NCI-H2107 (cell line): ENCODE results near the gene DEPDC4.
A peak's percentile ranks its signal among the peaks of the same experiment; 100 is the strongest.
"Not testable (repeated sequence)": the region's sequence is repeated elsewhere in the genome, so short reads cannot be mapped to it uniquely, and the experiment has no call there.

Source experiments
- DNase-seq: peaks from one replicate; lab custom pipeline; 2025; lab: John Stamatoyannopoulos, UW

The DEPDC4 gene

DNA sequence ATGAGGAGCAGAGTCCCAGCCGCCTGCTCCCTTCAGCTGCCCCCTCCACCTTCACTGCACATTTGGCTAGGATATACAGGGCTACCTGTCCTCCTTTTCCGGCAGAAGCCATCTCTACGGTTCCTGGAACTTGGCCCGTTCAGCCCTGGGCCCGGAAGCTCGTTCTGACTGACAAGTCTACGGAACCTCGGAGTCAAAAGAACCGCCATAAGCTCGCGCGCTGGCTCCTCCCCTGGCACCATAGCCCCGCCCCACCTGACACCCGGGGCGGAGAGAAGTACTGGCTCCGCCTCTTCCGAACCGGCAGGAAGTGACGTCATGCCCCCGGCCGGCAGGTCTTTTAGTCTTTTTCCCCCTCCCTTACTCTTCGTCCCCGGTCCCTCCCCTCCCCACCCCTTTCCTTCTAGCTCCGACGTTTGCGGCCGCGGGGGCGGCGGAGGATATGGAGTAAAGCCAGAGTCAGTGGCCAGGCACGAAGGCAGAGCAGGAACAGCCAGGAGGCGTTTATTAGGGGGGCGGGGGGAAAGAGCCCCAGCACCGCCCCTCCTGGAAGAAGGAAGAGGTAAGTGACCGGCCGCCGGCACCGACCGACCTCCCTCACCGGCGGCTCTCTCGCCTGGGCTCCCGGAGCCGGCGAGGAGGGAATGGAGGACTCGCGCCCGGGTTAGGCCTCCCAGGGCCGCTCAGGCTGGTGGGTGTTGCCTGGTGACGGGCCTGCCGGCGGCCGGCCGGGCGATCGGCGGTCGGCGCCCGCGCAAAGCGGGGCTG lies at the start of gene DEPDC4, which contains the start of gene SCYL2:
Gene DEPDC4, minus strand, starts transcription at position 245 of the 768 bp plus-strand sequence. Its CDS starts 3 bp downstream, at position 242.
Gene SCYL2, plus strand, starts transcription at position 343 of the 768 bp plus-strand sequence. CDS start 15,794 bp downstream, outside the sequence.
- peak; percentile 90 for DNase-seq

DNA sequence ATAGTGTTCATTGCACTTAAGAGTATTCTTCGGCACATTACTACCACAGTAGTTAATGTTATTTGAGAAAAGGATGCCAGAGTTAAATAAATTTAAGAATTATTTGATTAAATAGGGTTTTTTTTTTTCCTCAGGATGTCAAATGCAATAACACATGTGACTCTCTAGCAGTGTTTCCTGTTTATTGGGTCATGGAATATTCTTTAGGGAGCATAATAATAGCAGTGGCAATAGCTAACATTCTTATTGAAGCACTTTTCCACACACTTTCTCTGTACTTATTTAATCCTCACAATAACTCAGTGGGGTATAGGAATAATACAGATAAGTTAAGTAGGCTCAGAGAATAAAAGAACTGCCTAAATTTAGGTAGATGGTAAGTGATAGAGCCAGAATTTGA lies 44.4 kb upstream of the DEPDC4 start:
- no peak for DNase-seq

DNA sequence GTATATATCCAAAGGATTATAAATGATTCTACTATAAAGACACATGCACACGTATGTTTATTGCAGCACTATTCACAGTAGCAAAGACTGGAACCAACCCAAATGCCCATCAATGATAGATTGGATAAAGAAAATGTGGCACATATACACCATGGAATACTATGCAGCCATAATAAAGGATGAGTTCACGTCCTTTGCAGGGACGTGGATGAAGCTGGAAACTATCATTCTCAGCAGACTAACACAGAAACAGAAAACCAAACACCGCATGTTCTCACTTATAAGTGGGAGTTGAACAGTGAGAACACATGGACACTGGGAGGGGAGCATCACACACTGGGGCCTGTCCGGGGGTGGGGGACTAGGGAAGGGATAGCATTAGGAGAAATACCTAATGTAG lies 41.3 kb upstream of the DEPDC4 start:
- not testable (repeated sequence) for DNase-seq

DNA sequence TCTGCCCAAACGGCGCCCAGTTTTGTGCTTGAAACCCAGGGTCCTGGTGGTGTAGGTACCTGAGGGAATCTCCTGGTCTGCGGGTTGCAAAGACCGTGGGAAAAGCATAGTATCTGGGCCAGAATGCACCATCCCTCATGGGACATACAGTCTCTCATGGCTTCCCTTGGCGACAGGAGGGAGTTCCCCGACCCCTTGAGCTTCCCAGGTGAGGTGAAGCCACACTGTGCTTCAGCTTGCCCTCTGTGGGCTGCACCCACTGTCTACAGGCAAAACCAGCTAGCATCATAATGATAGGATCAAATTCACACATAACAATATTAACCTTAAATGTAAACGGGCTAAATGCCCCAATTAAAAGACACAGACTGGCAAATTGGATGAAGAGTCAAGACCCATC lies 37.5 kb upstream of the DEPDC4 start:
- DNase-seq = not testable (repeated sequence)

DNA sequence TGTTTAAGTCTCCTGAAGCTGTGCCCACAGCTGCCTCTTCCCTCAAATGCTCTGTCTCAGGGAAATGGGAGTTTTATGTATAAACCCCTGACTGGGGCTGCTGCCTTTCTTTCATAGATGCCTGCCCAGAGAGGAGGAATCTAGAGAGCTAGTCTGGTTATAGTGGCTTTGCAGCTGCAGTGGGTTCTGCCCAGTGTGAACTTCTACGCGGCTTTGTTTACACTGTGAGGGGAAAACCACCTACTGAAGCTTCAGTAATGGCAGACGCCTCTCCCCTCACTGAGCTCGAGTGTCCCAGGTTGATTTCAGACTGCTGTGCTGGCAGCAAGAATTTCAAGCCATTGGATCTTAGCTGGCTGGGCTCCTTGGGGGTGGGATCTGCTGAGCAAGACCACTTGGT lies 37.0 kb upstream of the DEPDC4 start:
- DNase-seq = no peak

DNA sequence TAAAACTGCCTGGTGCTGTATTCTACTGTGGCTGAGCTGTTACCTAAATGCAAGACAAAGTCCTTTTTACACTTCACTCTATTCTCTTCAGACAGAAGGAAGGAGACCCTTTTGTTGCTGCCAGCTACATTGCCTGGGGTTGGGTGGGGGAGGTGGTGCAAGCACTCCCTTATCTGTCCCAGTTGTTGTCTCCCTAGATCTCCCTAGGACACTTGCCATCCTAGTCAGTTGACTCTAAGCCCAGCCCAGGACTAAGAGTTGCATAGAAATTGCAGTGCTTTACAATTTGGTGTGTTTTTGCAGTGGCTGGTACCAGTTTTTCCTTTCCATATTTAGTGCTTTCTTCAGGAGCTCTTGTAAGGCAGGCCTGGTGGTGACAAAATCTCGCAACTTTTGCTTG lies 35.2 kb upstream of the DEPDC4 start:
- DNase-seq = no peak

DNA sequence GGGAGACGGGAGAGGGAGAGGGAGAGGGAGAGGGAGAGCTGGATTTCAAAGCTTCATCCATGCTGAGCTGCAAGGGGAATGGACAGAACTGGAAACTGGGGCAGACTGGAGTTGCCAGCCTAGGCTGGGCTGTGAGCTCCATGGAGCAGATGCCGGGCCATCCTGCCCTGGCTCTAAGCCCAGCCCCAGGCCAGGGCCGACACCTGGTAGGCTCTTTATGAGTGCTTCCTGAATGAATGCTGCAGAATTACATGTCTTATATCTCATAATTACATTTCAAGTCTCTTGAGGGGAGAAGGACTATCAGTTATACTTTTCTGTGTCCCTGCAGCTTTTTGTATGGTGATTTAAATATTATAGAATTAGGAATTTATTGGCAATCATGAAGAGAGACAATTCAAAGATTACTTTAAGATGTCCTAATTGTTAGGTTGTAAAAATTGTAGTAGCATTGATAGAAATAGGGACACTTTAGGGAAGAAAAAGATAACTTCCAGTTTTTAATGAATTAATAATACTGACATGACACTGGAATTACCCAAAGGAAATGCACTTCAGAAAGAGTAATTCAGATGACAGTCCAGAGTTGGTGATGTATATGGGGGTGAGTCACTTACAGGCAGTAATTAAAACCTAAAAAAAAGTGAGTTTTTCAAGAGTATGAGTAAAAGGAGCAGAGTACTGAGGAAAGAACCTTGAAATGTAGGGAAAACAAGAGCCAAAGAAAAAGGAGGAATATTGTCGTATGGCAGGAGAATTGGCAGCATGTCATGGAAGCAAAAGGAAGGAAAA lies 29.1 kb upstream of the DEPDC4 start:
- DNase-seq = no peak

DNA sequence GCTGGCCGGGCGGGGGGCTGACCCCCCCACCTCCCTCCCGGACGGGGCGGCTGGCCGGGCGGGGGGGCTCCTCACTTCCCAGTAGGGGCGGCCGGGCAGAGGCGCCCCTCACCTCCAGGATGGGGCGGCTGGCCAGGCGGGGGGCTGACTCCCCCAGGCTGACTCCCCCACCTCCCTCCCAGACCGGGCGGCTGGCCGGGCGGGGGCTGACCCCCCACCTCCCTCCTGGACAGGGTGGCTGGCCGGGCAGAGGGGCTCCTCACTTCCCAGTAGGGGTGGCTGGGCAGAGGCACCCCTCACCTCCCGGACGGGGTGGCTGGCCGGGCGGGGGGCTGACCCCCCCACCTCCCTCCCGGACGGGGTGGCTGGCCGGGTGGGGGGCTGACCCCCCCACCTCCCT lies 27.5 kb upstream of the DEPDC4 start:
- DNase-seq = not testable (repeated sequence)

DNA sequence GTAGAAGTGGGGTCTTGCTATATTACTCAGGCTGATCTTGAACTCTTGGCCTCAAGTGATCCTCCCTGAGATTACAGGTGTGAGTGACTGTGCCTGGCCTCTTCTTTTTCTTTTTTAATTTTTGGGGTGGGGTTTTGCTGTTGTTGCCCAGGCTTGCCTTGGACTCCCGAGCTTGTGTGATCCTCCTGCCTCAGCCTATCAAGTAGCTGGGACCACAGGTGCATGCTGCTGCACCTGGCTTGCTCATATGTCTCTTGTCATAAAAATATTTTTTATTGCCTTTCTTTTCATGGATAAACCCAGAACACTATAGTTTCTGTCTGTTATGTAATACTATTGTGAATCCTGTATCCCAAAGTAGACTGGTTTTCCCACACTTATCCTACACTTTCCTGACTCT lies 26.1 kb upstream of the DEPDC4 start:
- no peak for DNase-seq

DNA sequence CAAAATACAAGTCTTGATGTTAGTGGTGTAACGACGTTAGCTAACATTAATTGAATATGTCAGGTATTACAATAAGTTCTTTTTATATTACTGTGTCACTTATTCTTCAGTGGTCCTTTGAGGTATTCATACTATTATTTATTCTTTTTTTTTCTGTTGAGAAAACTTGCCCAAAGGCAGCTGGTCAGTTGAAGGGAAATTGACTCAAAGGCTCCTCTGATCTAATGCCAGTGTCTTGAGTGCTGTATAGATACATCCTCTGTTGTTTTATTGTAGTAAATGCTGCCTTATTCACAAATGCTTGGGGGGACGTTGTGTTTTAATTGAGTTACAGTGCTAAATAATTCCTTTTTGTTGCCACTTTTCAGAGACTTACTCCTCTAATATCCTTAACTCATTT lies 23.1 kb upstream of the DEPDC4 start:
- no peak for DNase-seq

DNA sequence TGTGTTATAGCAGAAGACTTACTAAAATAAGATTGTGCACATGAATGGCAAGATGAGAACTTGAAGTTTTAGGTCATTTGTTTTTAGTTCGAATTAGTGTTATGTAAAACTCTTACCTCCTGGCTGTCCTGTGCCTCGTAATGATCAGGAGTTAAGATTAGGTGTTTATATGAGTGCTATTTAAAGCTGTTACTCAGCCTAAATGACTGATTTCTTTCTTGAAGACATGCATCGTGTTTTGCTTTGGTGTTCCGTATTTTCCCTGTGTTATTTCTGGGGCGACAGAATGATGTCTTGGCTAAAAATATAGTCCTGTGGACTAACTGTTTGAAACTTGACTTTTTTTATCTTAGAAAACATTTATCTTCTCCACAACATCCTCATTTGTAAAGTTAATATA lies 22.2 kb upstream of the DEPDC4 start:
- DNase-seq = no peak

DNA sequence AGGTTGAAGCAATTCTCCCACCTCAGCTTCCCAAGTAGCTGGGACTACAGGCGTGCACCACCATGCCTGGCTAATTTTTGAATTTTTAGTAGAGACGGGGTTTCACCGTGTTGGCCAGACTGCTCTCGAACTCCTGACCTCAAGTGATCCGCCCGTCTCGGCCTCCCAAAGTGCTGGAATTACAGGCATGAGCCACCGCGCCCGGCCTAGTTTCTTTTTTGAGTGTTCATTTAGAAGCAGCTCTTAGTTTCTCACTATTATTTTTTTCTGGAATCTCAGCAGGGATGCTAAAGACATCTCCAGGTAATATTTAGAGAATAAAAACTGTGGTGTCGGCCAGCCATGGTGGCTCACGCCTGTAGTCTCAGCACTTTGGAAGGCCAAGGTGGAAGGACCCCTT lies 17.7 kb upstream of the DEPDC4 start:
- not testable (repeated sequence) for DNase-seq

DNA sequence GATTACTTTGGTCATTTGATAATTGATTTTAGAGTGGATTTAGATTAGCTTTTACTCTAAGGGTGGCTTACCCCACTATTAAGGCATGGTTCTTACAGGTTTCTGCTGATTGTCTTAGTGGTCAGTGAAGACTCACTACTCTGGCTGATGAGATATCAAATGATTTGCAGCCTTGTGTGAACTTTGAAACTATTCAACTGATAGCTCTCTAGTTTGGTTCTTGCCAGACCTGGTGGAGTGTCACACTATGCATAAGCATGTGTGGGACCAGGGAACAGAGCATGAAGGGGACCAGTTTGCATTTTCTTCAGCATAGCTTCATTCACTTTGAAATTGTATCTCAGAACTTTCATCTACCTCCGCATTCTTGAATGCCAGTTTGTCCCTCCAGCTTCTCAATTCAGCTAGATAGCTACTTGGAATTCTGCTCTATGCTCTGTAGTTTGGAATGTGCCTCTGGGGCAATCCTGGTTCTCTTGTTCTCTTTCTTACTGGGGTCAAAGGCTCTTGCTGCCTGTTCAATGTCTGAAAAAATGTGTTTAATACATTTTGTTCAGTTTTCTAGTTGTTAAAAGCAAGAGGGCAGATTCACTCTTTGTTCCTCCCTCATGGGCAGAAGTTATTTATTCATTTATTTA lies 12.8 kb upstream of the DEPDC4 start:
- no peak for DNase-seq

DNA sequence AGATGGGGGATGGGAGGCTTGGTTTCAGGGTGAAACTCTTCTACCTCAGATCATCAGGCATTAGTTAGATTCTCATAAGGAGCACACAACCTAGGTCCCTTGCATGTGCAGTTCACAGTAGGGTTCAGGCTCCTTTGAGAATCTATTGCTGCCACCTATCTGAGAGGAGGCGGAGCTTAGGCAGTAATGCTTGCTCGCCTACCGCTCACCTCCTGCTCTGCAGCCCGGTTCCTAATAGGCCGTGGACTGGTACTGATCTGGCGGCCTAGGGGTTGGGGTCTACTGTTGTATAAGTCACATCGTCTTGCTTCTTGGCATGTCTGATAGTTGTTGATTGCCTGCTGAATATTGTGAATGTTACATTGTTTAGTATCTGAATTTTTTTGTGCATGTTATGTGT lies 12.3 kb upstream of the DEPDC4 start:
- DNase-seq = no peak

DNA sequence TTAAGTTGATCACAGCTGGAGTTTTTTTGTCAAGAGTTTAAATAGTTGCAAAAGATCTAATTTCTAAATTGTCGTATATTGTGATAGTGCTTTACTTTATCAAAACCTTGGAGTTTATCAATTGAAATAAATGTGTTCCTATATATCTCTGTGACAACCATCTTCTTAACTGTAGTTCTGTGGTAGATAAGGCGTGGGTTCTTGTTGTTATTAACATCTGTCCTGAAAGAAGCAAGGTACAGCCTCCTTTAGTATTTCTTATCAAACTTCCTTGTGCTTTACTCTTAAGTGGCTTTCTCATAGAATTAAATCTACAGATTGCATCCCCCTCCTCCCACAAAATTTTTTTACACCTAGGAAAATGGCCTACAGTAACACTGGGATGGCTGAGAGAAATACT lies 7.4 kb upstream of the DEPDC4 start:
- DNase-seq = no peak

DNA sequence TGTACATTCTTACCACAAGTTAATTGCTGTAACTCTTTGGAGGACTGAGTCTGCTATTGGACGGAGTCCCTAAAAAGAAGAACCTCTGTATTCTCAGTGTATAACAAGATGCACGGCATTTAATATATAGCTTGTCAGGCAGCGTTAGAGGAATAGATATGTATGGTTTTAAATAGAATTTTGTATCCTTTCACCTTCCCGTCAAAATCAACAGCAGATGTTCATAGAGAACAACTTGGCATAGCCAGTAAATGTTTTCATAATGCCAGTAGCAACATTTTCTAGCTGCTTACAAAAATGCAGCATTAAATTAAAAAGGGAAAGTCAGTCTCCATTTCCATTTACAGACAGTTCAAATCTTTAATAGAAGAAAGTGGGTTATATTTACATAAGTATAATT lies 6.9 kb upstream of the DEPDC4 start:
- no peak for DNase-seq

DNA sequence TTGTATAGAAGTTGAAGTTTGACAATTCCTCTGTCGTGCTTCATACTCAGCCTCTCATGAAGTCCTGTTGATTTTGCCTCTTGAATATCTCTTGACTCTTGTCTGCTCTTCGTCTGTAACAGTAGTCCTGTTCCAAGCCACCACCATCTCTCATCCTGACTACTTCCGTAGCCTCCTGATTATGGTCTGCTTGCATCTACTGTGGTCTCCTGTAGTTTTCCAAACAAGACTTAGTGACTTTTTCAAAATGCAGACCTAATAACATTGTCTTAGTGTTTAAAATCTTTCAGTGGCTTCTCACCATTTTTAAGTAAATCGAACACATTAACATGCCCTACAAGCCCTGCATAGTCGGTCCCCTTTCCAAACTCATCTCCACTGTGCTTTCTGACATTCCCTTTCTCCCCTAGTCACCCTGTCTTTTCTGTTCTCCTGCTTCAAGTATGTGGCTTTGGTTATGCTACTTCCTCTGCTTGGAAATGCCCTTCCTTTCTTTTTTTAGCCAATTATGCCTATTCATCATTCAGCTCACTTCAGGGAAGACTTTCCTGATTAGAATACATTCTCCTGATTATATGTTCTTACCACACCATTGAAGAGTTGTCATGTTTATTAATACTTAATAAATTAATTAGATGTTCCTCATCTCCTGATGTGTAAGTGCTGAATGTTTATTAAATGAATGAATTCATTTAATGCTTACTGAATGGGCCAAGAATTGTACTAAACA lies 2.1 kb upstream of the DEPDC4 start:
- no peak for DNase-seq

DNA sequence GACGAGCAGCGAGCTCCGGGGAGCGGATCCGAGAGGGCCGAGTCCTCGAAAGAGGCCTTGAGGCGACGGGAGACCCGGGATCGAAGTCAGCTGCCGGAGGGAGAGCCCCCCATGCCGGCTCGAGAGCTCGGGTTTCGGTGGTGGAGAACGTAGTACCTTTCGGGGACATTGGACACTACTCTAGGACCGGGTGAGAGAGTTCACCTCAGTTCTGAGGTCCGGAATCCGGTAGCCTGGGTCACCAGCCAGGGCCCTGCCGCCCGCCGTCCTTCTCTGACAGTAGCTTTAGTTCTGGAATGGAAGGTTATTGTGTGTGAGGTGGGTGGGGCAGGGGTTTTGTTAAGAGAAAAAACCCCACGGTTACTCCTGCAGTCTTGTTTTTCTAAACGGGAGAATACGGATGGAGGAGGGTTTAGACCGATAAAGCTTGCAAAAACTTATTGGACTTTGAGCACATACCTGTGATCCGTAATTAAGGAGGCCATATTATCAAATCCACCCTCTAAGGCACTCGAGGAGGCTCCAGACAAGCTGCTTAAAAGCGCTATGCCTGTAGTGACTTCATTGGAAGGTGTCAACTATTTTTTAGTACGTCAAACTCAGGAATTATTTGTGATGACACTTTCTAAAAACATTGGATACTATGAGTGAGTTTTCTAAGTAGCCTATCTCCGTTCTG lies 863 bp upstream of the DEPDC4 start:
- DNase-seq = no peak

DNA sequence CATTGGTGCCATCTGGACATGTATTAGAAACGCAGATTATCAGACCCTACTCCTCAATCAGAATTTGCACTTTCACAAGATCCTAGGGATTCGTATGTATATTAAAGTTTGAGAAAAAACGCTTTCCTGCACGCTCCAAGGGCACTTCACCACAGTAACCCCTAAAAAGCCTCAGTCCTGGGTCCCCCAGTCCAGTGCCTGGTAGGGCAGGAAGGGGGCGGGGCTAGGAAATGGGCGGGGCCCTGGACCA lies 369 bp downstream of the DEPDC4 start:
- no peak for DNase-seq

DNA sequence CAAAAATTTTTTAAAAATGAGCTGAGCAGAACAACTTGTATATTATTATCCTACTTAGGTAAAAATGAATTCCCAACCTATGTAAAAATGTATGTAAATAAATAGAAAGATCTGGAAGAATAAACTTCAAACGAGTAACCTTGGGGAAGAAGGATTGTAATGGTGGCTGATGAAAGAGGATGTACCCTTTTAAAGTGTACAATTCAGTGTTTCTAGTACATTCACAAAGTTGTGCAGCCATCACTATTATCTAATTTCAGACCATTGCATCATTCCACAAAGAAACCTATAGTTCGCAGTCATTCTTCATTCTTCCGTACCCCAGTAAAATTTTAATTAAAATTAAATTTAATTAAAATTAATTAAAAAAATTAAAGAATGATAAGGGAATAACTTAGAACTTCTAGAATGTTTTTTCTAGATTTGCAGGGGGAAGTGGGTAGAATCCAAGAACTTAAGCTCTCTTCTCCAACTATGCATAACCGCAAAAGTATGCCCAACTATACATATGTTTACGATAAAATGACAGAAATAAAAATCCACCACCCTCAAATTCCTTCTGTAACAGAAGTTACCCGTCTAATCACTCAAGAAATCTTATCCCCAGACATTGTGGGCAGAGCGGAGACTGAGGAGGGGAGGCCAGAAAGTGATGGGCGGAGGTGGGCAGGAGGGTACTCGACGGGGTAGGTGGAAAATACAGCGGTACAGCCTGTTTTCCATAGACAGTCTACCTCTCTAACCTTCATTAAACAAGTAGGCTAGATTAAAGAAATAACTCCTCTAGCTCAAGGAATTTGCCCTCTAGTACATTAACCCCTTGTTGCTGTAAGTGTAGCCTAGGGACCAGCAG lies 921 bp downstream of the DEPDC4 start:
- no peak for DNase-seq

DNA sequence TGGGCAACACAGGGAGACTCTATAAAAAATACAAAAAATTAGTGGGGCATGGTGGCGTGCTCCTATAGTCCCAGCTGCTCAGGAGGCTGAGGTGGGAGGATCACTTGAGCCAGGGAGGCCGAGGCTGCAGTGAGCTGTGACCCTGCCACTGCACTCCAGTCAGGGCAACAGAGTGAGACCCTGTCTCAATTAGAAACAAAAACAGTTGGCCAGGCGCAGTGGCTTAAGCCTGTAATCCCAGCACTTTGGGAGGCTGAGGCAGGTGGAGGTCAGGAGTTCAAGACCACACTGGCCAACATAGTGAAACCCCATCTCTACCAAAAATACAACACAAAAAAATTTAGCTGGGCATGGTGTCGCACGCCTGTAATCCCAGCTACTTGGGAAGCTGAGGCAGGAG lies 1.8 kb downstream of the DEPDC4 start:
- not testable (repeated sequence) for DNase-seq
